Kidney (tissue), 14 donors: ENCODE data around the gene LDB1. TPM values are rescaled to one million over a fixed set of nuclear protein-coding genes. Genes with fewer than 3 reads are reported as not detected.

Experiments
- DNase-seq, 5 donors: peaks; one replicate each; pipeline ENCODE4 v3.0.0-alpha.2; 2013 to 2020
- FAIRE-seq: peaks from 2 replicates; lab custom pipeline; 2012; peaks lifted over from hg19 to GRCh38; lab: Jason Lieb, UNC
- H3K27ac ChIP-seq, 2 donors: one replicate each; pipeline ENCODE4 v1.7.0; 2013; ENCODE audit warnings: low read depth in 2 of 2, low read length in 2 of 2, inconsistent platforms in 1 of 2
- H3K27me3 ChIP-seq: one replicate; pipeline ENCODE4 v1.7.1; 2013; ENCODE audit warnings: low read length, inconsistent platforms; ENCODE audit not compliant: control insufficient read depth, insufficient read depth
- H3K36me3 ChIP-seq, 3 donors: one replicate each; pipeline versions ENCODE4 v1.7.0 to v1.7.1; 2013; ENCODE audit warnings: low read length in 3 of 3, control low read depth in 1 of 3, inconsistent platforms in 1 of 3; ENCODE audit not compliant: insufficient read depth in 3 of 3, control insufficient read depth in 2 of 3
- H3K4me1 ChIP-seq, 3 donors: one replicate each; pipeline versions ENCODE4 v1.7.0 to v1.7.1; 2013; ENCODE audit warnings: low read length in 3 of 3, inconsistent platforms in 1 of 3, low read depth in 1 of 3; ENCODE audit not compliant: control insufficient read depth in 2 of 3, insufficient read depth in 2 of 3
- H3K4me3 ChIP-seq, 3 donors: one replicate each; pipeline versions ENCODE4 v1.7.0 to v1.8.1; 2013; ENCODE audit warnings: low read length in 3 of 3, control low read depth in 1 of 3, inconsistent platforms in 1 of 3
- H3K9ac ChIP-seq, 3 donors: one replicate each; pipeline versions ENCODE4 v1.7.0 to v1.7.1; 2013; ENCODE audit warnings: low read length in 3 of 3, control low read depth in 1 of 3, inconsistent platforms in 1 of 3
- H3K9me3 ChIP-seq, 3 donors: one replicate each; pipeline versions ENCODE4 v1.7.0 to v1.7.1; 2013; ENCODE audit warnings: low read length in 3 of 3, control low read depth in 1 of 3, inconsistent platforms in 1 of 3; ENCODE audit not compliant: control insufficient read depth in 2 of 3, insufficient read depth in 1 of 3
- intact Hi-C: fragments of 100-400 bp; cut with DNase I; formaldehyde crosslinking; loops from one replicate; pipeline ENCODE4 v1.11.1; 2022
- polyA plus RNA-seq: library from polyadenylated mRNA; stranded (reverse); fragments of 350-450 nt; fragmentation: Illumina TruSeq; extraction: RNeasy Lipid Tissue Mini Kit (QIAGEN cat#74804); gene quantifications from one replicate; pipeline ENCODE4 v1.2.3, GENCODE V29; 2014; ENCODE audit warnings: low read depth, low replicate concordance; ENCODE audit not compliant: insufficient read depth
- total RNA-seq: library from RNA; stranded (reverse); fragmentation: NEBNext Ultra II Directional; extraction: Animal tissue kit (Norgen Biotek cat#: 25700); gene quantifications from one replicate; pipeline ENCODE4 v1.2.1, GENCODE V29; 2021
- TF ChIP-seq, protein P1 (sequence below): IDR thresholded peaks from 3 replicates; pipeline ENCODE4 v1.5.1; 2012; ENCODE audit warnings: mild to moderate bottlenecking, moderate library complexity, borderline replicate concordance; ENCODE audit not compliant: insufficient read depth; ENCODE audit errors: extremely low read depth
- donor health status: control.
- donor health status: control.
- donor health status: control.
- donor health status: control.
- donor health status: control.
- donor health status: DM: yes; HTN: yes; CAD: no.
- donor health status: Normal renal cell carcinoma (clear cell type).

LDB1 gene
- total and polyA plus RNA-seq, 2 donors from 2014 or later, result 27.9 to 56.1 TPM

GRCh38 chr10:102066399-102067088 is 53.6 kb downstream of the LDB1 start:
- no peak for DNase-seq
- Histone ChIP-seq H3K36me3 (peaks cover 0 to 4% (median 0%) of the 10 kb centered on the region in 3 donors), H3K4me1 (peaks cover 0 to 21% (median 6%) of the 10 kb centered on the region in 3 donors), H3K27ac (no peak overlapping the region), H3K27me3 (no peaks in the 10 kb centered on the region), H3K9me3 (no peaks in the 10 kb centered on the region), H3K4me3 (peak overlapping the region; percentile 40 to 82 (median 75)), H3K9ac (peak overlapping the region in 1 of 3 donors; percentile 67)
- intact Hi-C loops, result no loop called here
- TF ChIP-seq, protein P1, sequence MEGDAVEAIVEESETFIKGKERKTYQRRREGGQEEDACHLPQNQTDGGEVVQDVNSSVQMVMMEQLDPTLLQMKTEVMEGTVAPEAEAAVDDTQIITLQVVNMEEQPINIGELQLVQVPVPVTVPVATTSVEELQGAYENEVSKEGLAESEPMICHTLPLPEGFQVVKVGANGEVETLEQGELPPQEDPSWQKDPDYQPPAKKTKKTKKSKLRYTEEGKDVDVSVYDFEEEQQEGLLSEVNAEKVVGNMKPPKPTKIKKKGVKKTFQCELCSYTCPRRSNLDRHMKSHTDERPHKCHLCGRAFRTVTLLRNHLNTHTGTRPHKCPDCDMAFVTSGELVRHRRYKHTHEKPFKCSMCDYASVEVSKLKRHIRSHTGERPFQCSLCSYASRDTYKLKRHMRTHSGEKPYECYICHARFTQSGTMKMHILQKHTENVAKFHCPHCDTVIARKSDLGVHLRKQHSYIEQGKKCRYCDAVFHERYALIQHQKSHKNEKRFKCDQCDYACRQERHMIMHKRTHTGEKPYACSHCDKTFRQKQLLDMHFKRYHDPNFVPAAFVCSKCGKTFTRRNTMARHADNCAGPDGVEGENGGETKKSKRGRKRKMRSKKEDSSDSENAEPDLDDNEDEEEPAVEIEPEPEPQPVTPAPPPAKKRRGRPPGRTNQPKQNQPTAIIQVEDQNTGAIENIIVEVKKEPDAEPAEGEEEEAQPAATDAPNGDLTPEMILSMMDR, result no peak
- FAIRE-seq, result no peak

DNA sequence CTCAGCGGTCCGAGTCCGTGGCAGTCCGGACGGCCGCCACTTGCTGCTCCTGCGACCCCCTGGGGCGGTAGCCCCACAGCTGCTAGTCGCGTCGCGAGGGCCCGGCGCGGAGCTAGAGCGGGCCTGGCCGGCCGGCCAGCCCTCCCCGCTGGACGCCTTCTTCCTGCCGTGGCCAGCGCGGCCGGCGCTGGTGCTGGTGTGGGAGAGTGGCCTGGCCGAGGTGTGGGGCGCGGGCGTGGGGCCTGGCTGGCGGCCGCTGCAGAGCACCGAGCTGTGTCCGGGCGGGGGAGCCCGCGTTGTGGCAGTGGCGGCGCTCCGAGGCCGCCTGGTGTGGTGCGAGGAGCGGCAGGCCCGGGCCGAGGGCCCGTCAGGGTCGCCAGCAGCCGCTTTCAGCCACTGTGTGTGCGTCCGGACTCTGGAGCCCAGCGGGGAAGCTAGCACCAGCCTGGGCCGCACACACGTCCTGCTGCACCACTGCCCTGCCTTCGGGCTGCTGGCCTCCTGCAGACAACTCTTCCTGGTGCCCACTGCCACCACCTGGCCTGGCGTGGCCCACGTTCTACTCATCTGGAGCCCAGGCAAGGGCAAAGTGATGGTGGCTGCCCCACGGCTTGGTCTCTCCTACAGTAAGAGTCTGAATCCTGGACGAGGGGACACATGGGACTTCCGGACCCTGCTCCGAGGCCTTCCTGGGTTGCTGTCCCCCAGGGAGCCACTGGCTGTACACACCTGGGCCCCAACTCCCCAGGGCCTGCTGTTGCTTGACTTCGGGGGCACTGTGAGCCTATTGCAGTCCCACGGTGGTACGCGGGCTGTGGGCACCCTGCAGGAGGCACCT is 54.4 kb downstream of the LDB1 start:
- peaks cover 0 to 4% (median 0%) of the 10 kb centered on the region in 3 donors for H3K36me3 ChIP-seq
- intact Hi-C loops, result no loop called here

GRCh38 chr10:102064868-102065560 is 55.2 kb downstream of the LDB1 start, which contains the start of gene HPS6:
HPS6 (plus strand) TSS chr10:102065349; CDS start chr10:102065475, 126 bp downstream.
- DNase-seq, result peak; percentile 89 to 96 (median 94)
- Histone ChIP-seq H3K4me1 (peaks cover 0 to 21% (median 6%) of the 10 kb centered on the region in 3 donors), H3K9ac (peak within 1 kb of the TSS; percentile 13 to 76 (median 67)), H3K4me3 (peak within 1 kb of the TSS; percentile 53 to 82 (median 75)), H3K27ac (peak within 1 kb of the TSS; percentile 78 to 86), H3K9me3 (no peaks in the 10 kb centered on the region), H3K27me3 (no peaks in the 10 kb centered on the region), H3K36me3 (peaks cover 0 to 4% (median 0%) of the 10 kb centered on the region in 3 donors)
- no peak for FAIRE-seq
- intact Hi-C loops, result no loop called here
- TF ChIP-seq, protein P1, result peak; percentile 4

More for the DNA sequence above, 54.4 kb downstream of the LDB1 start:
- FAIRE-seq (no peak), DNase-seq (peak; percentile 38 to 79 (median 60))
- Histone ChIP-seq H3K9ac (peak overlapping the region; percentile 13 to 76 (median 67)), H3K4me1 (peaks cover 0 to 21% (median 6%) of the 10 kb centered on the region in 3 donors), H3K9me3 (no peaks in the 10 kb centered on the region), H3K27me3 (no peaks in the 10 kb centered on the region), H3K27ac (peak overlapping the region; percentile 78 to 86), H3K4me3 (peak overlapping the region; percentile 40 to 82 (median 75))
- TF ChIP-seq, protein P1, result no peak
